Panc1 (cell line): ENCODE measurements around the gene MEGF10. TPM values are rescaled to one million over a fixed set of nuclear protein-coding genes. Genes with fewer than 3 reads are reported as not detected.

Source experiments
- ATAC-seq: fragments of 200-7000 bp; cut with Tn5 transposase; 2 replicates; pipeline ENCODE4 v1.9.1; 2020; ENCODE audit warnings: mild to moderate bottlenecking, moderate library complexity
- BruUV-seq: library from RNA; stranded (reverse); fragments of 400-500 nt; replicated peaks from 2 replicates; lab custom pipeline; 2021; lab: Mats Ljungman, UMichigan
- CTCF ChIA-PET: fragments of 300-600 bp; sonication (Branson Sonifier 250); formaldehyde crosslinking; loops from one replicate; lab custom pipeline; 2022; ENCODE audit warnings: antibody characterized with exemption; lab: Charles Lee
- POLR2A ChIA-PET: fragments of 300-600 bp; sonication (Branson Sonifier 250); formaldehyde crosslinking; loops from one replicate; lab custom pipeline; 2022; ENCODE audit warnings: antibody characterized with exemption; lab: Charles Lee
- DNase-seq: peaks from one replicate; pipeline ENCODE4 v3.0.0-alpha.2; 2010; ENCODE audit warnings: low read depth, low spot score
- H3K27ac ChIP-seq: 2 replicates; pipeline ENCODE4 v1.5.1; 2011; ENCODE audit warnings: mild to moderate bottlenecking, low read length, inconsistent platforms
- H3K27me3 ChIP-seq: fragments of 200-500 bp; sonication (Bioruptor generic); 2 replicates; pipeline ENCODE4 v1.6.0; 2014; ENCODE audit warnings: low read length, inconsistent platforms; ENCODE audit not compliant: control insufficient read depth, insufficient read depth
- H3K36me3 ChIP-seq: fragments of 200-500 bp; sonication (Bioruptor generic); 2 replicates; pipeline ENCODE4 v1.5.1; 2014; ENCODE audit warnings: inconsistent platforms, mild to moderate bottlenecking, low read length, moderate library complexity; ENCODE audit not compliant: control insufficient read depth, insufficient read depth
- H3K4me1 ChIP-seq: 2 replicates; pipeline ENCODE4 v1.5.1; 2011; ENCODE audit warnings: inconsistent platforms, mild to moderate bottlenecking, low read length, moderate library complexity; ENCODE audit not compliant: control insufficient read depth, insufficient read depth
- H3K4me3 ChIP-seq, 2 experiments: 2 replicates each; pipeline ENCODE4 v1.5.1; 2011 to 2012; ENCODE audit warnings: low read depth in 2 of 2, low read length in 2 of 2, mild to moderate bottlenecking in 2 of 2, inconsistent platforms in 1 of 2, moderate library complexity in 1 of 2
- H3K9me3 ChIP-seq: fragments of 200-500 bp; sonication (Bioruptor generic); 2 replicates; pipeline ENCODE4 v1.5.1; 2014; ENCODE audit warnings: low read depth, mild to moderate bottlenecking, inconsistent platforms, low read length, moderate library complexity; ENCODE audit not compliant: control insufficient read depth, insufficient read depth
- CTCF ChIP-seq: fragments of 450-650 bp; IDR thresholded peaks from 2 replicates; pipeline ENCODE4 v1.5.1; 2017; ENCODE audit warnings: mild to moderate bottlenecking
- POLR2AphosphoS5 ChIP-seq: IDR thresholded peaks from 2 replicates; pipeline ENCODE4 v1.6.1; 2012; ENCODE audit warnings: mild to moderate bottlenecking, low read depth, low read length, moderate library complexity
- SIN3A ChIP-seq: IDR thresholded peaks from 2 replicates; pipeline ENCODE4 v1.6.1; 2012; ENCODE audit warnings: low read depth, mild to moderate bottlenecking, low read length, moderate library complexity, borderline replicate concordance; ENCODE audit not compliant: insufficient read depth
- TCF7L2 ChIP-seq: IDR thresholded peaks from 2 replicates; pipeline ENCODE4 v1.6.1; 2011; ENCODE audit warnings: mild to moderate bottlenecking, low read depth, low read length, inconsistent platforms
- in situ Hi-C: cut with HindIII; loops from 2 replicates; pipeline ENCODE4 v1.10.0; 2016; ENCODE audit warnings: low sequenced_read_pairs, low pct_unique_long_range_greater_than_20kb
- intact Hi-C: fragments of 100-400 bp; cut with micrococcal nuclease; formaldehyde crosslinking; loops from one replicate; pipeline ENCODE4 v1.10.0; 2022; ENCODE audit not compliant: unreplicated experiment
- total RNA-seq: library from RNA; stranded (reverse); gene quantifications from one replicate; pipeline ENCODE4 v1.2.1, GENCODE V29; 2021; ENCODE audit not compliant: unreplicated experiment
- TF ChIP-seq, protein P1 (sequence below), 2 experiments: IDR thresholded peaks; 2 replicates each; pipeline ENCODE4 v1.6.1; 2011 to 2012; ENCODE audit warnings: low read depth in 2 of 2, control low read depth in 1 of 2, low read length in 1 of 2, mild to moderate bottlenecking in 1 of 2, moderate library complexity in 1 of 2; ENCODE audit not compliant: insufficient read depth in 1 of 2

The MEGF10 gene
- total RNA-seq, 1 experiment from 2014 or later = not detected

GRCh38 chr5:127417528-127417927 lies 126.9 kb downstream of the MEGF10 start:
- in situ Hi-C loops (no loop called here), intact Hi-C loops (no loop called here)
- H3K36me3 ChIP-seq = no peaks in the 10 kb centered on the region
- CTCF ChIA-PET = no interaction called here
- DNase-seq (no peak), ATAC-seq (no peak)
- no peak for TF ChIP-seq SIN3A
- TF ChIP-seq, protein P1, sequence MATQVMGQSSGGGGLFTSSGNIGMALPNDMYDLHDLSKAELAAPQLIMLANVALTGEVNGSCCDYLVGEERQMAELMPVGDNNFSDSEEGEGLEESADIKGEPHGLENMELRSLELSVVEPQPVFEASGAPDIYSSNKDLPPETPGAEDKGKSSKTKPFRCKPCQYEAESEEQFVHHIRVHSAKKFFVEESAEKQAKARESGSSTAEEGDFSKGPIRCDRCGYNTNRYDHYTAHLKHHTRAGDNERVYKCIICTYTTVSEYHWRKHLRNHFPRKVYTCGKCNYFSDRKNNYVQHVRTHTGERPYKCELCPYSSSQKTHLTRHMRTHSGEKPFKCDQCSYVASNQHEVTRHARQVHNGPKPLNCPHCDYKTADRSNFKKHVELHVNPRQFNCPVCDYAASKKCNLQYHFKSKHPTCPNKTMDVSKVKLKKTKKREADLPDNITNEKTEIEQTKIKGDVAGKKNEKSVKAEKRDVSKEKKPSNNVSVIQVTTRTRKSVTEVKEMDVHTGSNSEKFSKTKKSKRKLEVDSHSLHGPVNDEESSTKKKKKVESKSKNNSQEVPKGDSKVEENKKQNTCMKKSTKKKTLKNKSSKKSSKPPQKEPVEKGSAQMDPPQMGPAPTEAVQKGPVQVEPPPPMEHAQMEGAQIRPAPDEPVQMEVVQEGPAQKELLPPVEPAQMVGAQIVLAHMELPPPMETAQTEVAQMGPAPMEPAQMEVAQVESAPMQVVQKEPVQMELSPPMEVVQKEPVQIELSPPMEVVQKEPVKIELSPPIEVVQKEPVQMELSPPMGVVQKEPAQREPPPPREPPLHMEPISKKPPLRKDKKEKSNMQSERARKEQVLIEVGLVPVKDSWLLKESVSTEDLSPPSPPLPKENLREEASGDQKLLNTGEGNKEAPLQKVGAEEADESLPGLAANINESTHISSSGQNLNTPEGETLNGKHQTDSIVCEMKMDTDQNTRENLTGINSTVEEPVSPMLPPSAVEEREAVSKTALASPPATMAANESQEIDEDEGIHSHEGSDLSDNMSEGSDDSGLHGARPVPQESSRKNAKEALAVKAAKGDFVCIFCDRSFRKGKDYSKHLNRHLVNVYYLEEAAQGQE (IDR thresholded peaks at IDR 0.05; ENCODE audit: insufficient read depth in 1 of 2, low read depth in 2 of 2, low read length in 1 of 2) = no peak
- no peak for TF ChIP-seq TCF7L2
- no peak for TF ChIP-seq CTCF
- no peak for TF ChIP-seq POLR2AphosphoS5
- BruUV-seq = no TSS peak
- POLR2A ChIA-PET = no interaction called here
- H3K9me3 ChIP-seq = no peaks in the 10 kb centered on the region
- H3K27ac ChIP-seq = no peak overlapping the region
- H3K4me3 ChIP-seq = no peak overlapping the region
- H3K27me3 ChIP-seq = no peaks in the 10 kb centered on the region
- no peaks in the 10 kb centered on the region for H3K4me1 ChIP-seq

DNA sequence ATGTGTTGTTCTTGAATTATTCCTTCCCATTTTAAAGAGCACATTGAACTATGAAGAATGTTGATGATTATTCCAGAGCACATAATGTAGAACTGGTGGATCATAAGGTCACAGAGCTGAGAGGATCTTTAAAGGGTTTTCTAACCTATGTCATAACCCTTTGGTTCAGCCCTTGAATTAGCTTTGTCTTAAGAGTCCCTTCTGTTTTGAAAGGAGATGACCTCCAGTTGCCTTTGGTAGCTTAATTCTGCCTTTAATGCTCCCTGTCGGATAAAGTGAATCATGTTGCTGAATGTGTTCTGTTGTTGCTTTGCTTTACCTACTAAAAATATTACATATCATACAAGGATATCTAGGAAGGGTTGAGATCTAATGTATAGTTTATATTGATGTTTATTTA lies 127.8 kb downstream of the MEGF10 start:
- DNase-seq (no peak), ATAC-seq (no peak)
- ChIA-PET POLR2A (no interaction called here), CTCF (no interaction called here)
- intact Hi-C loops = no loop called here
- Histone ChIP-seq H3K27ac (no peak overlapping the region), H3K4me3 (no peak overlapping the region), H3K9me3 (no peaks in the 10 kb centered on the region), H3K27me3 (no peaks in the 10 kb centered on the region), H3K36me3 (no peaks in the 10 kb centered on the region), H3K4me1 (no peaks in the 10 kb centered on the region)
- BruUV-seq = no TSS peak
- TF ChIP-seq SIN3A = no peak
- no peak for TF ChIP-seq TCF7L2
- TF ChIP-seq CTCF = no peak
- in situ Hi-C loops = no loop called here
